H9 (cell line): ENCODE measurements around the gene CREB5. TPM values are rescaled to one million over a fixed set of nuclear protein-coding genes. Genes with fewer than 3 reads are reported as not detected.

Experiments used
- DNase-seq: peaks from one replicate; pipeline ENCODE4 v3.0.0-alpha.2; 2017
- H2AFZ ChIP-seq: one replicate; pipeline ENCODE4 v1.6.1; 2013; ENCODE audit warnings: mild to moderate bottlenecking, low read length, control low read depth, moderate library complexity
- H2AK5ac ChIP-seq: 2 replicates; pipeline ENCODE4 v1.6.1; 2013; ENCODE audit warnings: low read length, control low read depth, mixed read lengths; ENCODE audit not compliant: insufficient read length
- H2BK120ac ChIP-seq: one replicate; pipeline ENCODE4 v1.6.1; 2013; ENCODE audit warnings: low read depth, mild to moderate bottlenecking, low read length, control low read depth, inconsistent platforms; ENCODE audit not compliant: poor library complexity, severe bottlenecking
- H2BK12ac ChIP-seq: 2 replicates; pipeline ENCODE4 v1.6.1; 2013; ENCODE audit warnings: low read length, control low read depth, mixed read lengths, low read depth; ENCODE audit not compliant: insufficient read length
- H2BK15ac ChIP-seq: 2 replicates; pipeline ENCODE4 v1.6.1; 2013; ENCODE audit warnings: low read depth, low read length, control low read depth
- H2BK20ac ChIP-seq: one replicate; pipeline ENCODE4 v1.6.1; 2013; ENCODE audit warnings: low read depth, mild to moderate bottlenecking, low read length, control low read depth, inconsistent platforms; ENCODE audit not compliant: poor library complexity, severe bottlenecking
- H2BK5ac ChIP-seq: 2 replicates; pipeline ENCODE4 v1.6.1; 2013; ENCODE audit warnings: low read length, control low read depth, mixed read lengths; ENCODE audit not compliant: insufficient read length
- H3K14ac ChIP-seq: 2 replicates; pipeline ENCODE4 v1.6.1; 2013; ENCODE audit warnings: low read length, control low read depth; ENCODE audit not compliant: insufficient read depth
- H3K18ac ChIP-seq: 2 replicates; pipeline ENCODE4 v1.6.1; 2013; ENCODE audit warnings: low read depth, mild to moderate bottlenecking, mixed read lengths, low read length, control low read depth; ENCODE audit not compliant: insufficient read length
- H3K23ac ChIP-seq: 2 replicates; pipeline ENCODE4 v1.6.1; 2013; ENCODE audit warnings: low read length, control low read depth, mixed read lengths, low read depth; ENCODE audit not compliant: insufficient read length
- H3K23me2 ChIP-seq: 2 replicates; pipeline ENCODE4 v1.6.1; 2013; ENCODE audit warnings: low read depth, mild to moderate bottlenecking, mixed read lengths, low read length, control low read depth; ENCODE audit not compliant: insufficient read length, poor library complexity, severe bottlenecking
- H3K27ac ChIP-seq: 2 replicates; pipeline ENCODE4 v1.5.1; 2013; ENCODE audit warnings: low read length, control low read depth, mixed read lengths, low read depth; ENCODE audit not compliant: insufficient read length
- H3K27me3 ChIP-seq: 2 replicates; pipeline ENCODE4 v1.6.1; 2013; ENCODE audit warnings: low read length, control low read depth, inconsistent platforms; ENCODE audit not compliant: insufficient read depth
- H3K4ac ChIP-seq: 2 replicates; pipeline ENCODE4 v1.6.1; 2013; ENCODE audit warnings: low read depth, mild to moderate bottlenecking, control low read depth, inconsistent platforms, low read length, moderate library complexity
- H3K4me1 ChIP-seq: 2 replicates; pipeline ENCODE4 v1.6.1; 2013; ENCODE audit warnings: low read length, control low read depth, inconsistent platforms; ENCODE audit not compliant: insufficient read depth
- H3K4me2 ChIP-seq: 2 replicates; pipeline ENCODE4 v1.6.1; 2013; ENCODE audit warnings: low read length, control low read depth, mixed read lengths; ENCODE audit not compliant: insufficient read length, insufficient read depth
- H3K56ac ChIP-seq: 2 replicates; pipeline ENCODE4 v1.6.1; 2013; ENCODE audit warnings: low read depth, mild to moderate bottlenecking, mixed read lengths, low read length, control low read depth; ENCODE audit not compliant: insufficient read length
- H3K79me1 ChIP-seq: 2 replicates; pipeline ENCODE4 v1.6.1; 2013; ENCODE audit warnings: low read depth, mild to moderate bottlenecking, moderate library complexity, low read length, control low read depth, inconsistent platforms; ENCODE audit not compliant: insufficient read depth, poor library complexity, severe bottlenecking
- H3K79me2 ChIP-seq: 2 replicates; pipeline ENCODE4 v1.6.1; 2013; ENCODE audit warnings: low read length, control low read depth, inconsistent platforms; ENCODE audit not compliant: insufficient read depth
- H3K9ac ChIP-seq: 2 replicates; pipeline ENCODE4 v1.6.1; 2013; ENCODE audit warnings: low read length, control low read depth, mixed read lengths; ENCODE audit not compliant: insufficient read length; ENCODE audit errors: extremely low read depth
- H3K9me3 ChIP-seq: one replicate; pipeline ENCODE4 v1.6.1; 2013; ENCODE audit warnings: low read depth, low read length, inconsistent platforms; ENCODE audit not compliant: control insufficient read depth
- H3T11ph ChIP-seq: one replicate; pipeline ENCODE4 v1.6.1; 2013; ENCODE audit warnings: mild to moderate bottlenecking, low read length, control low read depth, inconsistent platforms
- H4K20me1 ChIP-seq: one replicate; pipeline ENCODE4 v1.6.1; 2013; ENCODE audit not compliant: control insufficient read depth, insufficient read length, insufficient read depth
- H4K5ac ChIP-seq: 2 replicates; pipeline ENCODE4 v1.6.1; 2013; ENCODE audit warnings: low read depth, mild to moderate bottlenecking, mixed read lengths, low read length, control low read depth; ENCODE audit not compliant: insufficient read length
- H4K8ac ChIP-seq: replicated peaks from 2 replicates; pipeline ENCODE4 v1.6.1; 2013; ENCODE audit warnings: low read length, control low read depth, mixed read lengths, low read depth; ENCODE audit not compliant: insufficient read length
- H4K91ac ChIP-seq: 2 replicates; pipeline ENCODE4 v1.6.1; 2013; ENCODE audit warnings: low read depth, mild to moderate bottlenecking, moderate library complexity, mixed read lengths, low read length, control low read depth; ENCODE audit not compliant: insufficient read length
- H3K27ac Mint-ChIP-seq, 3 experiments: 2 replicates in 2 of 3; 3 replicates in 1 of 3; pipeline ENCODE4 v1.8.0; 2020 to 2021; ENCODE audit warnings: mixed read lengths in 3 of 3, mild to moderate bottlenecking in 1 of 3, moderate library complexity in 1 of 3
- H3K27me3 Mint-ChIP-seq: 2 replicates; pipeline ENCODE4 v1.8.0; 2021; ENCODE audit warnings: low read depth, mild to moderate bottlenecking, moderate library complexity, mixed read lengths
- H3K36me3 Mint-ChIP-seq, 3 experiments: 2 replicates in 2 of 3; 3 replicates in 1 of 3; pipeline ENCODE4 v1.8.0; 2020 to 2021; ENCODE audit warnings: low read depth in 3 of 3, mixed read lengths in 3 of 3; ENCODE audit not compliant: insufficient read depth in 1 of 3
- H3K4me1 Mint-ChIP-seq, 2 experiments: 2 replicates each; pipeline ENCODE4 v1.8.0; 2020; ENCODE audit warnings: mixed read lengths in 2 of 2
- H3K4me3 Mint-ChIP-seq, 2 experiments: 2 replicates in 1 of 2; 3 replicates in 1 of 2; pipeline ENCODE4 v1.8.0; 2020 to 2021; ENCODE audit warnings: mild to moderate bottlenecking in 2 of 2, mixed read lengths in 2 of 2, moderate library complexity in 1 of 2
- H3K9me3 Mint-ChIP-seq, 2 experiments: 2 replicates in 1 of 2; 3 replicates in 1 of 2; pipeline ENCODE4 v1.8.0; 2020; ENCODE audit warnings: mild to moderate bottlenecking in 2 of 2, mixed read lengths in 2 of 2, moderate library complexity in 1 of 2
- CTCF ChIP-seq: fragments of 200-600 bp; sonication (generic); conservative IDR thresholded peaks from 3 replicates; pipeline ENCODE4 v1.8.0; 2021; ENCODE audit warnings: antibody characterized with exemption, mild to moderate bottlenecking
- WGBS: extraction: QIAGEN DNeasy Blood & Tissue Kit; methylation state at CpG from one replicate; pipeline ENCODE4 v1.1.7; 2013; ENCODE audit warnings: missing lambda C conversion rate, low lambda C conversion rate, mixed read lengths; ENCODE audit not compliant: insufficient read length; ENCODE audit errors: extremely low coverage; 5-methylcytosine and 5-hydroxymethylcytosine counted together
- total RNA-seq: library from RNA; stranded (reverse); gene quantifications from 2 replicates; pipeline ENCODE4 v1.2.1, GENCODE V29; 2021

Gene CREB5
- total RNA-seq, 1 experiment from 2014 or later, result 4.0 TPM

- H3K14ac ChIP-seq, result no peak overlapping the region
- no peak overlapping the region for H3K27ac ChIP-seq
- no peak overlapping the region for H3K18ac ChIP-seq
- H3K27me3 Mint-ChIP-seq, result peaks cover 28% of the 10 kb centered on the region
- no peak overlapping the region for H3K23ac ChIP-seq
- peaks cover 7 to 10% of the 10 kb centered on the region in 2 experiments for H3K4me1 Mint-ChIP-seq
- H3K9me3 Mint-ChIP-seq, result 0 out of 5 replicates have a peak, but pooled peaks cover 0 to 2% of the 10 kb centered on the region in 2 experiments
- H4K91ac ChIP-seq, result no peak overlapping the region
- H3K36me3 Mint-ChIP-seq, result peaks cover 0 to 2% (median 0%) of the 10 kb centered on the region in 3 experiments; a peak in 1 of 7 replicates
- H2AFZ ChIP-seq, result no peak overlapping the region
- no peak for DNase-seq
- no peak overlapping the region for H2AK5ac ChIP-seq
- H2BK15ac ChIP-seq, result no peak overlapping the region
- H3K9ac ChIP-seq, result no peak overlapping the region
- no peaks in the 10 kb centered on the region for H3K9me3 ChIP-seq
- no peak overlapping the region for H3K4me2 ChIP-seq
- H3K56ac ChIP-seq, result no peak overlapping the region
- H3K79me2 ChIP-seq, result no peaks in the 10 kb centered on the region
- H4K20me1 ChIP-seq, result no peaks in the 10 kb centered on the region
- H2BK12ac ChIP-seq, result no peak overlapping the region
- H2BK5ac ChIP-seq, result no peak overlapping the region
- H3K4ac ChIP-seq, result no peak overlapping the region
- H2BK20ac ChIP-seq, result no peak overlapping the region
- no CpG with 5 or more reads among the region's 3 CpGs for WGBS
- no peaks in the 10 kb centered on the region for H3K27me3 ChIP-seq
- H2BK120ac ChIP-seq, result no peak overlapping the region
- peak overlapping the region in 1 of 2 experiments; percentile 84; a peak in 3 of 5 replicates for H3K4me3 Mint-ChIP-seq
- H4K5ac ChIP-seq, result no peak overlapping the region
- H3K4me1 ChIP-seq, result no peaks in the 10 kb centered on the region
- no peak for TF ChIP-seq CTCF
- H3K79me1 ChIP-seq, result no peaks in the 10 kb centered on the region
- H4K8ac ChIP-seq, result no peak overlapping the region
- H3K23me2 ChIP-seq, result no peaks in the 10 kb centered on the region
- H3K27ac Mint-ChIP-seq, result no peak overlapping the region
- no peak overlapping the region for H3T11ph ChIP-seq
Observed at GRCh38 chr7:28854750-28855074, 442.4 kb downstream of the CREB5 start.
